ENCODE data around the gene PLAAT2.

The PLAAT2 gene

DNA sequence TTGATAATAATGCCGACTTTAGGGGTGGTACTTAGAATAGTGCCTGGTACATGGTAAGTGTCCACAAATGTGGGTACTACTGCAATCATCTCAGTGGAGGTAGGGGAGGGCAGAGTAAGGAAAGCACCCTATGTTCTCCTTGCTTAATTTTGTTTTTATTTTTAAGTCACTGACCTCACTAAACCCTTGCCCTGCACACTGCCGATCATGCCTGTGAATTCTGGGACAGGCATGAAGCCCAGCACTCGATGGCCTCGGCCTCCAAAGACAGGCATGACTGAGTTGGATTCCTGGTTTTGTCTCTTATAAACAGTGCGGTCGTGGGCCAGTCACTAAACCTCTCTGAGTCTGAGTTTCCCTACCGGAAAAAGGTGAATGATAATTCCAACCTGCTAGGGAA is 50.4 kb downstream of the PLAAT2 start:
- no peak for DNase-seq

DNA sequence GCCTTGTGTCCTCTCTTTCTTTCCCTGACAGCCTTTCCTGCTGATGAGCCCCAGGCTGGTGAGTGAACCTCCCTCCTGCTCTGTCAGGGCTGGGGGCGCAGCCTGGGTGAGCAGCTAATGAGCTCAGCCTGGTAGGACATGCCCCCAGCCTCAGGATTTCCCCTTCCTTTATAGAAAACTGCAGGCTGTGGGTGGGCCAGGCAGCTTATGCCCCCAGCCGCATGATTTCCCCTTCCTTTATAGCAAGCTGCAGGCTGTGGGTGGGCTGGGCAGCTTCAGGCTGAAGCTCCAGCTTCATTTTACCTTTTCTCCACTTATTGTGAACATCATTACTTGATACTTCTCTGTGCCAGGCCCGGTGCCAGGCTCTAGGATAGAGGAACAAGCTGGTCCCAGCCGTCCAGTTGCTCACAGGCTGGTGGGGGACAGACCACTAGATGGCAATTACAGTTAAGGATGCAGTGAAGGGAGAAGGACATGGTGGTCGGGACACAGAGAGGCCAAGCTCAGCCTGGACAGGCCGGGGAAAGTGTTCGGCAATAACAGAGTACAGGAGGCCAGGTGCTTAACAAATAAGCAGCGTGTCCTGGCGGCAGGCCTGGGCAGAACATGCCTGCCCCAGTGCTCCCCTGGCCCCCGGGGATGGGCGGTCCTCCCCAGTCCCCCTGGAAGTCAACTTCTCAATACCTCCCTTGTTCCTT is 52.0 kb downstream of the PLAAT2 start:
- no peak for DNase-seq

GRCh38 chr11:63510360-63511047 is 52.7 kb downstream of the PLAAT2 start:
- DNase-seq: no peak

DNA sequence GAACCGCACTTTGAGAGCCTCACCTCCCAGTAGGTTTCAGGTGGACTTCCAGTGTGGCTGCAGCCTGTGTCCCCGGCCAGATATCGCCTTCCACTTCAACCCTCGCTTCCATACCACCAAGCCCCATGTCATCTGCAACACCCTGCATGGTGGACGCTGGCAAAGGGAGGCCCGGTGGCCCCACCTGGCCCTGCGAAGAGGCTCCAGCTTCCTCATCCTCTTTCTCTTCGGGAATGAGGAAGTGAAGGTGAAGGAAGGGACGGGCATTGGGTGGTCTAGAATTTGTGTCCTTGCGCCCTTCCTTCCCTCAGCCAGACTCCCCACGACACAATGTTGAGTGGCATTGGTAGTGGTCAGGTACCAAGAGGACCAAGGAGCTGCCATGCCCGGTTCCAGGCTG is 54.4 kb downstream of the PLAAT2 start:
- DNase-seq: no peak

DNA sequence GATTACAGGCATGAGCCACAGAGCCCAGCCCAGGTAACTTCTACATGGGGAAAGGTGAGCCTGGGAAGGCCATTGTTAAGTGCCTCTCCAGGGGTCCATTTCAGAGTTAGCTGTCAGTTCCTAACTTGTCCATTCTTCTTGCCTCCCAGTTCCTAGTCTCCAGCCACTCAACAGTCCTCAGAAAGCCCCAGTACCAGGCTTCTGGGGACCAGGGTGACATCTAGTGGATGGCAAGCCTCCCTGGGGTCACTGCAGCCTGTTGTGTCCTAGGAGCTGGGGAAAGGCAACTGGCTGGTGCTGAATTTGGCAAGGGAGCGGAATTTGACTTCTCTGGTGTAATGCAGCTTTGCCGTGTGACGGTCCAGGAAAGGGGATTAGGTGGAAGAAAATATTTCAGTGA is 55.2 kb downstream of the PLAAT2 start:
- no peak for DNase-seq

DNA sequence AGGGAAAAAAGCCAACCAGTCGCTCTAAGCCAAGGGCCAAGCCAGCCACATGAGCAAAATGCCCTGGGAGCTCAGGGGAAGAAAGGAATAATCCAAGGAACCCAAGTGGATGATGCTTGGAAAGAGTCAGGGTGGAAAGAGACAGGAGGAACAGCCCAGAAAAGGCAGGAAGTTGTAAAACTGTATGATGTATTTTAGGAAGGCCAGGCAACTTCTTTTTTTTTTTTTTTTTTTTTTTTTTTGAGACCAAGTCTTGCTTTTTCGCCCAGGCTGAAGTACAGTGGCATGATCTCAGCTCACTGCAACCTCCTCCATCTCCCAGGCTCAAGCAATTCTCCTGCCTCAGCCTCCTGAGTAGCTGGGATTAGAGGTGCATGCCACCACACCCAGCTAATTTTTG is 55.7 kb downstream of the PLAAT2 start:
- DNase-seq: no peak

GRCh38 chr11:63506876-63507275 is 56.3 kb downstream of the PLAAT2 start:
- no peak for DNase-seq

DNA sequence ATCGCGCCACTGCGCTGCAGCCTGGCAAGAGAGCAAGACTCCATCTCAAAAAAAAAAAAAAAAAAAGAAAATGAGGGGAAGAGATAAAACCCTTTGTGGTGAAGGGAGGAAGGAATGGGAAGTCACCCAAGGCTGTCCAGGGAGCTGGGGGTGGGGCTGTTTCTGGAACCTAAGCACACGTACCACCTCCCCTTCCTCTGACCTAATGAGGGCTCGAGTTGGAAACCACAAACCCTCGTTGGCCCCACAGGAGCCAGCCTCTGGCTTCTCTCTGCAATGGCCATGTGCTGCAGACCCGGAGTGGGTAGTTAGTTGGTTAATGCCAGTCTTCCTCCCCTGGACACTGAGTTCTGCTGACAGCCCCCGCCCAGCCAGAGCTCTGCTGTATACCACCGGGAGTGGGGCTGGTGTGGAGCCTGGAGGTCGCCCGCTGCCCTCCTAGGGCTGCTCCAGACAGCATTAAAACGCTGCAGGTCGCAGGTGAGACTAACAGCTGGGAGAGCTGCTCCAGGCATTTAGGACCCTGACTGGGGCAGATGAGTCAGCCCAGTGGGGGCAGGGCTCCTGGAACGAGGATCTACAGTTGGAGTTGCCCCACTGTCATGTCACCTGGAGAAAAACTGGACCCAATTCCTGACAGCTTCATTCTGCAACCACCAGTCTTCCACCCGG is 57.2 kb downstream of the PLAAT2 start, which contains the start of gene LGALS12:
Gene LGALS12, plus strand, starts transcription at position 228 of the 672 bp plus-strand sequence. Its CDS starts 375 bp downstream, at position 603.
- DNase-seq: no peak

DNA sequence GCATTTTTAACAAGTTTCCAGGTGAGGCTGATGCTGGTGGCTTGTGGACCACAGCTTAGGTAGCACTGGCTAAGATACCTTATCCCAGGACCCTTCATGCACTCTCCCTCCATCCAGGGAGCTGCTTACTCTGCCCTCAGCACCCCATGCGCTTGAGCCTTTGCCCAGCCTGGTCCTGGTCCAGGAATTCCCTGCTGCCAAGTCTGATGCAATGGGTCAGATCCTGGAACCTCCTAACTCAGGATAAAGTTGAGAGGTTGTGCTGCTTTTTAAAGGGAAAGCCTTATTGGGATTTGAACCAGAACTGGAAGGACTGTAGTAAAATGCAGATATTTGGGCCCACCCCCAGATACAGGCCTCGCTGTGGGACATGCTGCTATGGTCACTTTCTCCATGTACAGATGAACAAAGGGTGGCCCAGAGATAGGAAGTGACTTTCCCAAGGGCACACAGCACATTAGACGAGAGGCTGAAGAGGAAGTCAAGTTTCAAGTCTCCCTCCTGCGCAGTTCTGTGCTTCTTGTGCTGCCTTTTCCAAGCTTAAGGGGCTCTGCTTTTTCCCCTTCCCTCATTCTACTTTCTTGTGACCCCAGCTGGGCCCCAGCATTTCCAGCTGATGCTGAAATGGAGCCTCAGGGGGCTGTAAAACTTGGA is 58.1 kb downstream of the PLAAT2 start:
- no peak for DNase-seq

DNA sequence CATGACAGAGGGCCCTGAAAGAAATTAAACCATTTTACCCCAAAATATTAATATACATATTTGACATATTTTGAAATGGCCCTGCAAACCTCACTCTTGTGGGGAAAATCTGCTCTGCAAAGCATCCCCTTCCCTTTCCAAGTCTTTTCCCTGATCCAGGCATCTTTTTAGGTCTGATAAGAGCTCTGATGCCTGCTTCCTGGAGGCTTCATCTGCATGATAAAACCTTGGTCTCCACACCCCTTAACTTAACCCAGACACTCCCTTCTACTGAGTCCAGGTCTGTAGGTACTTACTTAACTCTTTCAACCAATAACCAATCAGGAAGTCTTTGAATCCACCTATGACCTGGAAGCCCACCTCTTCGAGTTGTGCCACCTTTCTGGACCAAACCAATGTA is 59.1 kb downstream of the PLAAT2 start:
- no peak for DNase-seq

DNA sequence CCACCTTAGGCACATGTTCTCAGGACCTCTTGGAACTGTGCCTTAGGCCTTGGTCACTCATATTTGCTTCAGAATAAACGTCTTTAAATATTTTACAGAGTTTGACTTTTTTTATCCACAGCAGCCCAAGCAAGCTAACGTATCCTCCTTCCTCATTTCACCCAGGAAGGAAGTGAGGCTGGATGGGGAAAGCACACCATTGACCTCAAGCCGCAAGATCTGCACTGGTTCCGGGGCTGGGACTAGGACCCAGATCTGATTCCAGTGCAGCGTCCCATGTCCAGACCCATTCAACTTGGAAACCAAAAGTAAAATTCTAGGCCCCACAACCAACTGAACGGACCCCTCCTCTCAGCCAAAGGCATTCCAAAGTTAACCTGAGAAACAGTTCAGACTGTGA is 59.7 kb downstream of the PLAAT2 start:
- DNase-seq: no peak
